Measurements from ENCODE around the gene EML5.

The EML5 gene

DNA sequence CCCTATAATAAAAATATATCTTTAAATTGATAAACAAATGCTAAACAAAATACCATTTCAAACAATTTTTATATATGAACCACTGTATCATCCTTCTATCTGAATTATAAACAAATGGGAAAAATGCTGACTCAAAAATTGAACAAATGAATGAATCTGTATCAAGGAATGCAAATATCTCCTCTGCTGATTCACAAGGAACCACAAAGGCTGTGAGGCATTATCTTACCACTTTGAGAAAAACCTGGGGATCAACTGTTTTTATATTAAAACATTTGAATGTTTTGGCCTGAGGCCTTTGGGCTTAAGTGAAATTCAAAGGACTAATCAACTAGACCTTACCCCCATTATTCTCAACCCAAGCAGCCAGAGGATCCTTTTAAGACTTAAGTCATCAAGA is 86.3 kb downstream of the EML5 start:
- no peak for DNase-seq

DNA sequence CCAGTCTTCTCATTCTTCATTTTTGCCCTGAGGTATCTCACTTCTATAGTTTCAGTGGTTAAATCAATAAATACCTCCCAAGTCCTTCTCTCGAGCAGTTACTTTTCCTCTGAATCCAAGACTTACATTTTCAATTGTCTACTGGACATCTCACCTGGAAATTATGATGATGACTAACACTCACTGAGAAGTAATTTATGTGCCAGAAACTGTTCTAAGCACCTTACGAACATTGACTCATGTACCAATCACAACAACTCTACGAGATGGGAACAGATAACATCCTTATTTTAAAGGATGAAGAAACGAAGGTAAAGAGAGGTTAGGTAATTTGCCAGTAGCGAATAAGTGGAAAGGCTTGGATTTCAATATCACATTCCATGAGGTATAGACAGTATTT is 94.1 kb downstream of the EML5 start:
- DNase-seq: no peak

DNA sequence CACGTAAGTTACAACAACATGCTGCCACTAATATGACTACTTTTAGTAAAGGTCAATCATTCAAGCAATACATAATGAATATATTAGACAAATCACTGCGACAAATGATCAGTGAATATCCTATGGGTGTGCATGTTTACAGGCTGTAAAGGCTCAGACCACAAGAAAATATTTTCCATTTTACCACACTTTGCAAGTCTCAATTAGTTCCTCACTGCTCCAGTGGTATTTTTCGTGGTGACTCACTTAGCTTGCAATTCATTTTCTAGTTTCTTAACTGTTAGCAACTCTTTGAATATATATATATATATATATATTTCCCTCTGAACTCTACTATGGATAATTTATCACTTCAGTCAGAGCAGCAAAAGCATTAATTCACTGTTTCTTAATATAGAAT is 96.9 kb downstream of the EML5 start:
- no peak for DNase-seq

DNA sequence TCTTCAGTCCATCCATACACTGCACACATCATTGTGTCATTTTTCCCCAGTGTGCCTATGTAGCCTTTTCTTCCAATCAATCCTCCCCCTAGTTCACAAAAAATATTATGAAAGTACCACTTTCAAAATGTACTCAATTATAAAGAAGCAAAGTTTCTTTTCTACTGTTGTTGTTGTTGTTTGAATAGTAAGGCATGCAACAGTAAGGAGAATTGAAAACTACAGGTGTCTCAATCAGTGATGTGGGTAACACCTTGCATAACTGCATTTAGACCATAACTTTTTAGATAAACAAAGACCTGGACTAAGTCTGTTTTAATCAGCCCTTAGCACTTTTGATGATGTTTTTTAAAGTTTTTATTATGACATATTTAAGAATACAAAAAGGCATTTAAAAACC is 104.4 kb downstream of the EML5 start:
- no peak for DNase-seq

DNA sequence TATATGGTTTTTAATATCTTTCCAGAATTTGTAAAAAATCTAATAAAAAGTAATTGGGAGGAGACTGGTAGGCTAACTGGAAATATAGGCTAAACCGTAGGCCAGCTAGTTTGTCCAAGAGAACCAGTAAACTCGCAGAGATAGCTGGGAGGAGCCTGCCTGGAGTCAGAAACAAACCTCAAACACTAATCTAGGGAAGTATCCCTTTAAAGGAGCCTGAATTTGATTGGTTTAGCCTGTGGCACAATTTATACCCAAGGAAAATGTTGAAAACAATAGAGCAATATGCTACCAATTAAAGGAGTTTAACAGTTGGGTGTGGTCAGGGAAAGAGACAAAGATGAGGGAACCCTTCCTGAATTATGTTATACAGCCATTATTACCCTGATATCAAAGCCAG is 109.6 kb downstream of the EML5 start:
- DNase-seq: no peak

DNA sequence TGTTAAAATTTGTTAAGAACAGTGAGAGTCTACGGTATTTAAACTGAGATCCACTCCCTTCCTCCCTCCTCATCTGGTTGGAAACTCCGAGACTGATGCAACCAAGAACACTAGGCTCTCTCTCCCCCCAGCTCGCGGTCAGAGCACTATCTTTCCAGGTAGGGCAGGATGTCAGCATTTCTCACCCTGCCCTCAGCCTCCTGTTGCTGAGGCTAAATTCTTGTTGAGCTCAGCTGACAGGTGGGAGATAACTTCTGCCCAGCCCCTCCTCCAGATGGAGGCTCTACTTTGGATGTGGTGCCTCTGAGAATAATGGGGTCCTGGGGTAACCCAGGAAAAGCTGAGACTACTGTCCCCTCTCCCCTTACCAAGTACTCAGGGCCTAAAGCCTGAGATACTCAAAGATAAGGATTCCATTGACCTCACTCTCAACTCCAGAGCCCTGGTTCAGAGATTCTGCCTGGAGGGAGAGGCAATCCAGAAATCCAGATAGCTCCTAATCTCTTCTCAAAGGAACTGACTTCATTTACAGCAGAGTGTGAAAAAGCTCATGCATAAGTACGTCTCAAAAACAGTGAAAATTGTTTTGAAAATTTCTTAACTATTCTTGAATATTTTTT is 110.1 kb downstream of the EML5 start:
- no peak for DNase-seq

DNA sequence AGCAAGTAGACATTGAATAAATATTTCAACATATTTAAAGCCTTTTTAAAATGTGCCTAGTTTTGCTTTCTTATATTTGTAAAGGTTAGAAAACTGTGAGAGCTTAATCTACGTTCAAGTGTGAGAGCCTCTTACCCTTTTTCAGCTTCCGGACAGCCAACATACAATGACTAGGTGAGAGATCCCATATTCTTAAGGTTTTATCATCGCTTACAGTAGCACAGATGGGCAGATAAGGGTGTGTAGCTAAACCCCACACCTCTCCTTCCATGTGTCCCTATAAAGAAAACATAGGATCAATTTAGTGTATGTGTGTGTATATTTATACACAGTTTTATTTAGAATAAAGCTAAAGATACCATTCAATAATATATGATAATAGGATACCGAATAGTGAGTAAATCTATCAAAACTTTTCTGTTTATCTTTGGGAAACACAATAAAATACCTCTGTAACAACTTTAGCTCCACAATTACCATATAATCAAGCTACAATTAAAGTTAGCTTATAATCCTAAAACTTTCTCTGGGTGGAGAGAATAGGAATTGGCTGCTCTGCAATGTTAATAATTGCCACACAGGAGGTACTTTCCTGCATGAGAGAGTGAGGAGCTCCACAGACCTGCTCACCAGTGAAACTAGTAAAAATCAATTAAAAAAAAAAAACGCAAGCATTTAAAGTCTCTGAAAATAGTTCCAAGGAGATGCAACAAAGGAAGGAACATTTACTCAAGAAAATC is 110.8 kb downstream of the EML5 start:
- no peak for DNase-seq

DNA sequence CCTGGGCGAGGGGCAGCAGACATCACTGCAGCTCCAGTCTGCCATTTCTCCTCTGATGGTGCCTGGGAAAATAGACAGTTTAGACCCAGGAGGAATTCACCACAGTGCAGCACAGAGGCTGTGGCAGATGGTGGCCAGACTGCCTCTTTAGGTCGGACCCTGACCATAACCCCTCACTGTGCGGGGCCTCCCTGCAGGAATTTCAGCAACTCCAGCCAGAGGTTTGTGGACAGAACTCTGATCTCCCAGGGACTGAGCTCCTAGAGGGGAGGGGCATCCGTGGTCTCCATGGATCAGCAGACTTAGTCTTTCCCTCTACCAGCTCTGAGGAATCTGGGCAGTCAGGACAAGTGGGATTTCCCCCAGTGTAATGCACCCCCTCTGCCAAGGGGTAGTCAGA is 123.4 kb downstream of the EML5 start:
- no peak for DNase-seq

DNA sequence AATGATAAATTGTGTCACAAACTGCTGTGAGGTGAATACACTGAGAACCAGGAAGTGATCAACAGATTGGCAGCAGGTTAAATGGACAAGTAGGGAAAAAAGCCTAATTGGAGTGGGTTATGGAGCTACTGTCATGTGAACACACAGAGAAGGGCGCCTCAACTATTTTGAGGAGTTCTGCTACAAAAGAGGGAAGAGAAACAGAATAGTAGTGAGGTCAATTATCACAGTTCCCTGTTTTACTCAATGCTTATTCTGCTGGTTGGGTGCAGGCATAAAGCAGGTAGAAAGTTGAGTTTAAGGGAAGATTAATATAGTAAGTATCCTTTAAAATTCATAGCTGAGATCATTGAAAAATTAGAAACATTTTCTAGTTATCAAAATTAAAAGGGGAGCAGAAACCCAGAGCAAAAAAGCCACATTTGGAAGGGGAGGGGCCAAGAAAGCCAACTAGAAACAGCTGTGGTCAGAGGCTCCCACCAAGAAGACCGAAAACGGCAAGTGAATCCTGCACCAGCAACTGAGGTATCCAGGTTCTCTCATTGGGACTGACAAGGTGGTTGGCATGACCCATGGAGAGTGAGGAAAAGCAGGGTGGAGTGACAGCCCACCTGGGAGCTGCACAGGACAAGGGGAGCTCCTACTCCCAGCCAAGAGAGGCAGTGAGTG is 124.2 kb downstream of the EML5 start:
- DNase-seq: no peak

DNA sequence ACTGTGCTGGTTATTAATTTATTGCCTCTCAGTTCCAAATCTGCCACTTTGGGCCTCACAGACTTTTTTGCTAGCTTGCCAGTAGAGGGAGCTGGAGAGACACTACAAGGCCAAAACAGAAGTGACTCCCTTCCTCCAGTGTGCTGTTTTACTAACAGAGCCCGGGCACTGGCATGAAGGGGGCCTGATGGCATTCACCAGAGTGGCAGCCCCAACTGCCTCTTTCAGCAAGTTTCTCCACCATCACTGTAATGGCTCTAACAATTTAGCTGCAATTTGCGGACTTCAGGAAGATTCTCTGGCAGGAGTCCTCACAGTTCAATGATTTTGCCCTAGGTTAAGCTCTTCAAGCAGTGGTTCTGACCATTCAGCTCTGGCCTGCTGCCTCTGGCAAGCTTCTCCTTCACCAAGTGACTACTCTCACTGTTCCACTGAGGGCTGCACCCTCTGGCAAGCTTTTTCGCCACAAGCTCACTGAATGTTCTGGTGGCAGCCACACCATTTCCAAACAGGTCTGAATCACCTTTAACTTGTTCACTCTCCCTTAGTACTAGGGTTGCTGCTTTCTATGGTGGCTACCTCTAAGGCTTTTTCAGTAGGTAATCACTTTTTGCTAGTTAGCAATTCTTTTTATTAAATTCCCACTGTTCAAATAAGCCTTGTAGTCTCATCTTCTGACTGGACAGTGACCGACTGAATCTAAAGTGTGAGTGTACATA is 125.0 kb downstream of the EML5 start:
- peak; percentile 21 to 43 for DNase-seq

DNA sequence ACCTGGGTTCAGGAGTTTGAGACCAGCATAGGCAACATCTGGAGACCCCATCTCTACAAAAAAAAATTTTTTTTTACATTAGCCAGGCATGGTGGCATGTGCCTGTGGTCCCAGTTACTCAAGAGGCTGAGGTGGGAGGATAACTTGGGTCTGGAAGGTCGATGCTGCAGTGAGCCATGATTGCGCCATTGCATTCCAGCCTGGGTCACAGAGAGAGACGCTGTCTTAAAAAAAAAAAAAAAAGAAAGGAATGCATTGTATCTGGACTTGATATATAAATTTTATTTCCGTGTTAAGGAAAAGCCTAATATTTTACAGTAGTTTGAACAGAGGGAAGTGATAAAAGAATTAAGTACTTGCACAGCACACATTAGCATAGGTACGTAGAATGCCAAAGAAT is 132.7 kb downstream of the EML5 start:
- no peak for DNase-seq

DNA sequence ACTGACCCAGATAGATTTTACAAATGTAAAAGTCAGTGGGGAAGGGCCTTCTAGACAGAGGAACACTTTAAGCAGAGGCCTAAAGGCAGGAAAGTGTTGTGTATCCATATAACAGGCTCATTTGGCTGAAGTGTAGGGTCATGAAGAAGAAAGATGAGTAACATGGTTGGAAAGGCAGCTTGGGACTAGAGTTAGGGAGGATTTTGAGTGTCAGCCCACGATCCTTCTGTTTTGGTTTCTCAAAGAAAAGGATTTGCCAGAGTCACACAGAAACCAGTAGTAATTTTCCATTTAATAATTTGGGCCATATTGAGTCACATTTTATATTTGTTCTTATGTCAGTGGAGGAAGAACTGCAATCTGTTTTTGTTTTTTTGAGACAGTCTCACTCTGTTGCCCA is 153.5 kb downstream of the EML5 start:
- DNase-seq: no peak

DNA sequence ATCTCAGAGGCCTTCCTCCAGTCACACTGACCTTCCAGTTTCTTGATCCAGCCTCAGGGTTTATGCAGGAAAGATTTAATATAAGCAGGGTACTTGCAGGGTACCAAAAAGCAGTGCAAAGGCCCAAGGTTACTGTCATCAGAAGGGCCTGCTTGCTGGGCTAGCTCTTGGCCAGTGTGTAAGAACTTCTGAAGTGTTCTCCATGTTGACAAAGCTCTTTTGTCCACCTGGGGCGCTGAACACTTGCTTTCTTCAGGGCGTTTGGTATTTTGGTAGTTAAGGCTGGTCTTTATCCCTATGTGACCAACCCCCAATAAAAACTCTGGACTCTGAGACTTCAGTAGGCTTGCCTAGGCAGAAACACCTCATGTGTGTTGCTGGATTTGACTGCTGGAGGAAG is 160.2 kb downstream of the EML5 start:
- no peak for DNase-seq

DNA sequence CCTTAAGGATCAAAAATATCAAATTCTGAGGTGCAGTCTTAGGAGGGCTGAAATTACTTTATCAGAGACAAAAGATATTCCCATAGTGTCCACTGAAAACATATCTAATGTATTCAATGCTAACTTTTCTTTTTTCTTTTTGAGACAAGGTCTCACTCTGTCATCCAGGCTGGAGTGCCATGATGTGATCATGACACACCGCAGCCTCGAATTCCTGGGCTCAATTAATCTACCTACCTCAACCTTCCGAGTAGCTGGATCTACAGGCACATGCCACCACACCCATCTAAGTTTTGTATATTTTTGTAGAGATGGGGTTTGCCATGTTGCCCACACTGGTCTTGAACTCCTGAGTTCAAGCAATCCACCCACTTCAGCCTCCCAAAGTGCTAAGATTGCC is 161.7 kb downstream of the EML5 start:
- no peak for DNase-seq

DNA sequence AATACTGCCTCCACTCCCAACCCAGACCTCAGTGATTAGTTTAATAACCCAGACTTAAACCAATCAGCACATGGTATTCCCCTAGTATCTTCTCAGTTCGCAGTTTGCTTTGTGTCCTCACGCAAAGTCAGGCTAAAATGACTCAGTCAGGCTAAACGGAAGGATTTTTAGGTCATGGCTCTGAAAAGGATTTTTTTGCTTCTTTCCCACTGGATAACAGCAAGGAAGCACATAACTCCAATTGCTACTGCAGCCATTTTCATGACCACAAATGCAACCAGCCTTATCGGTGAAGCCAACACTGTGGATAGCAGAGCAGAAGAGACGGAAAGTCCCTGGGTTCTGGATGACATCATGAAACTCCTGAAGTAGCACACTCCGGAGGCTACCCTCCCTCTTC is 162.2 kb downstream of the EML5 start:
- DNase-seq: no peak

DNA sequence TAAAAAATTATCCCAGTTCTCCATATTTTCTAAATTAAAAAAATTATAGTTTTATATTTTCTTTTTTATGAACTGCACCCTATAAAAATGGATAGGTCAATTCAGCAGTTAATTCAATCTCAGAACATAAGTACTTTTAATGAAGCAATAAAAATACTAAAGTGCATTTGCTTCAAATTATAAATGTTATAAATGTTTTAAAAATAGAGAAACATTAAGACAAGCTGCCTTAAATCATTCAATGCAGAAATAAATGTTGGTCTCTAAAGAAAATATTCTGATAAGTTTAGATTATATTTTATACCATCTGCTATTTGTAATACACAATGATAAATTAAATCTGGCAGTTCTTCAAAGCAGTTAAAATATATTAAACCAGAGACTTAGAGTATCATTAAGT is 164.3 kb downstream of the EML5 start:
- DNase-seq: no peak

DNA sequence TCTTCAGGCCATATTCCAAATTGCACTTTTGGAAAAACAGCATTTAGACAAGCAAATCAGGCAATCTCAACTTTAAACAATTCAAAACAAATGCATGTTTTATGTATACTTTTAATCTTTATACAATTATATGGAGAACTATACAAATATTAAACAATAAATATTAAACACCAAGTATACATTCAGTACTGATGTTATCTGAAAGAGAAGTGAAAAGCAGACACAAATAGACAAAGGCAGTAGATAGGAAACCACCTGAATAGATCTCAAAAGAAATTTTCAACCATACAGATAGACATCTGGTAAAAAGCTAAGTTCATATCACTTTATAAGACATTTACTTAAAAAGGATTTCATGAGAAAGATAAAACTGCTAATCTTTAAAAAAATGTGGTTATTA is 164.7 kb downstream of the EML5 start:
- DNase-seq: no peak

DNA sequence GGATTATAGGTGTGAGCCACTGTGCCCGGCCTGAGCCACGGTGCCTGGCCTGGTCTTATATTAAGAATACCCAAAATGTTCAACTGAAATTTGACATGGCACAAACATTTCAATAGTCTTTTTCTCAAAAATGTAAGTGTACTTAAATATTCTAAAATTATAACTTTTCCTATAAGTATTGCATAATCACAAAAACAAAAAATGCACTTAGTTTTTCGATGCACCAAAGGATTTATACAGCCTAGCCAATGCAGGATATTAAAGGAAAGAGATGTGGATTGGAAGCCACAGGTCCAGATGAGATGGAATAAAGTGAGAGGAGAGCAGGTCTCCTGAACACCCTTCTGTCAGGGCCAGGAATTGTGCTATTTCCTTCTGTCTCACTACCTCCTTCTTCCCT is 167.1 kb downstream of the EML5 start:
- DNase-seq: no peak

DNA sequence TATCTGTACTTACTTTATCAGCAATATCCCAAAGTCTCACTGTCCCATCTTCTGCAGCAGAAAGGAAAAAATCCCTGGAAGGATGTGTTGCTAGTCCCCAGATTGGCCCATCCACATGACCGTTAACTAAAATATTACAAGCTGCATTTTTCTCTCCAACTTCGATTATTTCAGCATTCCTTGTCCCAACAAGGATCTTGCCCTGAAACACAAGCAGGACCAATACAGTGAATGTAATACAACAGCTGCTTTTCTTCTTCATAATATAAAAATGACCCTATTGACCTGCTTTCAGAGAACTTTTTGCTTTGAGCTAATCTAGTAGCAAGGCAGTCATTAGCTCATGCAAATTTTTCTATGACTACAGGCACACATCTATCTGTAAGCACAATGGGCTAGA is 171.7 kb downstream of the EML5 start:
- DNase-seq: no peak

DNA sequence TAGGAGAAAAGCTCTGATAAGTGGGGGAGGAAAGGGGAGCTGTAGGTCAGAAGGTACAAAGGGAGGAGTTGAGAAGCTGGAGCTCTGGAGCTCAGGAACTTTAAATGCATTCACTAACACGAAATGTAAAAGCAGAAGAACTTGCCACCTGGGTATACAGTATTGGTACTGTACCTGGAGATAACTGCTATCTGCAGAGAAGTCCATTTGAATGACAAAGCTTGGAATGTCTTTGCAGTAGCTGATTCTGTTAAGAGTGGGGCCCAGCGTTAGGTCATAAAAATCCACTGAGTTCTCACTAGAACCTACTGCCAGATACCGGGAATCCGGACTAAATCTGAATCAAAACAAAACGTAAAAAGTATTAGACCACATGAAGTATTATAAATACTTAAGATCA is 174.3 kb downstream of the EML5 start:
- no peak for DNase-seq

DNA sequence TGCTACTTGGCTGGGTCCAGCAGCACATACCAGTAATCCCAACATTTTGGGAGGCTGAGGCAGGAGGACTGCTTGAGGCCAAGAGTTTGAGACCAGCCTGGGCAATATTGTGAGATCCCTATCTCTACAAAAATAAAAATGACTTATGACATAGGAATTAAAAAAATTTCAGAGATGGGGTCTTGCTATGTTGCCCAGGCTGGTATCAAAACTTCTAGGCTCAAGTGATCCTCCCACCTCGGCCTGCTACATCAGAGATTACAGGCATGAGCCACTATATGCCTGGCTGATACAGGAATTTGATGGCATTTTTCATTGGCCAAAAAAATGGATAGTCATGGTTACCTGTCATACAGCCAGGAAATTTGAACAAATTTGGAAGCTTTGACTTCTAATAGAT is 175.3 kb downstream of the EML5 start:
- DNase-seq: no peak

DNA sequence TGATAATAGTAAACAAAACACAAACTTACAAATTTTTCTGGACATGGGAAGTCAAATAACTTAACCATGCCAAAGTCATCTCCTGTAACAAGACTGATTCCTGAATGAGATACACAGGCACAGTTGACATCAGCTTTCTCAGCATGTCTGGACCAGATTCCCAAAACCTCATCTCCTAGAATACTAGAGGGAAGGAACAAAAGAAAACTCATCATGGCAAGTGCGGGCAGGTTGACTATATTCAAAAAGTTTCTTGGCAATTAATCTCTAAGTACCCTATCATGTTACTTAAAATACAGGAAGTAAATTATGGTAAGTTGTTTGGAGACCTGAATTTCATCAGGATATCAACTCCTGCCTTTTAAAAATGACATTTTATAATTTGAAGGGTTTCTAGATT is 176.1 kb downstream of the EML5 start:
- no peak for DNase-seq

DNA sequence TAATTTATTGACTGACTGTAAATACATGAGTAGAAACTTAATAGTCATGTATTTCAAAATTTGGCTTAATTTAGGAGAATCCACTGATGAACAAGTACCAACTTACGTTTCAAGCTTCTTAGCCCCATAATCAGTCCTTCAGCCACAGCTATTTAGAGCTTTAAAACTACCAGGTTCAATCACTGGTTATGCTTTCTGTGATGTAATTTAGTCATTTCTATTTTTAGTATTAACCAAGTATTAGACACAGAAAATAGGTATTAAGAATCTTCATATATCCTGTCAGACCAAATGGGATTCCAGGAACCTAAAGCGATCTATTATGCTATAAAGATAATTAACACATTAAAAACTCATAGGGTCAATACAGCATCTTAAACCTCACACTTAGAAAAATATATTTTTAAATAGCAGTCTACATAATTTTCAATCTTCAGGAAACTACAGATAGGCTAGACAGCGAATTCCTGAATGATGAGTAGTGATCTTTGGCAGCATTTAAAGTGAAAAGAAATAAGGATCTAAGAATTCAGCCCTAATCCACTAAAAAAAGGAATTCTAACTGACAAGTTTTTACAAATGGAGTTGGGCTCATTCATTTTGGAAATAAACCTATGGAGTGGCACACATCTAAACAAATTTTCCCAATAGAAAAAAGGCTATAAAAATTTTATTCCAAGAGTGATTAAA is 178.4 kb downstream of the EML5 start:
- DNase-seq: no peak
